HG02623 (cell line): Measurements from ENCODE around the gene REX1BD.
"Not testable (repeated sequence)": the region's sequence is repeated elsewhere in the genome, so short reads cannot be mapped to it uniquely, and the experiment has no call there.

Source experiments
- ATAC-seq: cut with Tn5 transposase; IDR thresholded peaks from one replicate; pipeline ENCODE4 v1.9.1; 2021; ENCODE audit warnings: moderate library complexity; ENCODE audit not compliant: unreplicated experiment

REX1BD gene

DNA sequence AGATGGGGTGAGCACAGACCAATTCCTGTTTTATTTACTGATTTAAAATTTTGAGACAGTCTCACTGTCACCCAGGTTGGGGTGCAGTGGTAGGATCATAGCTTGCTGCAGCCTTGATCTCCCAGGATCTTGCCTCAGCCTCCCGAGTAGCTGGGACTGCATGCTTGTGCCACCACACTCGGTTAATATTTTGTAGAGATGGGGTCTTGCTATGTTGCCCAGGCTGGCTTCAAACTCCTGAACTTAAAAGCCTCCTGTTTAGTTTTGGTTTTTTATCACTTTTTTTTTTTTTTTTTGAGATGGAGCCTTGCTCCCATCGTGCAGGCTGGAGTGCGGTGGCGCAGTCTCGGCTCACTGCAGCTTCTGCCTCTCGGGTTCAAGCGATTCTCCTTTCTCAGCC is 12.2 kb upstream of the REX1BD start:
- no peak for ATAC-seq

DNA sequence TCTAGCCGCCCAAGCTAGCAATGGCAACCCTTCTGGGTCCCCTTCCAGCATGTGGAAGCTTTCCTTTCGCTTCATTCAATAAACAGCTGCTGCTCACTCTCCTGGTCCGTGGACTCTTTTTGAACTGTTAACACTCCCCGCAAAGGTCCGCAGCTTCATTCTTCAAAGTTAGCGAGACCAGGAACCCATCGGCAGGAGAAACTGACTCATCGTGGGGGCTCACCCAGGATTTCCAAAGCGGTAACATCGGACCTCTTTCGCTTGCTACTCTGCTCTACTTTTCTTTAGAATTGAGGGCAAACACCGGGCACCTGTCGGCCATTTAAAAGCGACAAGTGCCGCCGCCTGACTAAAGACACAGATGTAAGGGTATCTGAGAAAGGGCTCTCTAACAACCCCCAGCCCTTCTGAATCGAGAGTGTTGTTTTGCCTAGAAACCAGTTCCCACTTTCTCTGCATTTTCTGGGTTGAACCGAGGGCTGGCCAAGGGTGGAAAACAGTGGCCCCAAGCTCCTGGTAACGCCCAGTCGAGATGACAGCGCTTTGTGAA is 11.2 kb upstream of the REX1BD start:
- no peak for ATAC-seq

DNA sequence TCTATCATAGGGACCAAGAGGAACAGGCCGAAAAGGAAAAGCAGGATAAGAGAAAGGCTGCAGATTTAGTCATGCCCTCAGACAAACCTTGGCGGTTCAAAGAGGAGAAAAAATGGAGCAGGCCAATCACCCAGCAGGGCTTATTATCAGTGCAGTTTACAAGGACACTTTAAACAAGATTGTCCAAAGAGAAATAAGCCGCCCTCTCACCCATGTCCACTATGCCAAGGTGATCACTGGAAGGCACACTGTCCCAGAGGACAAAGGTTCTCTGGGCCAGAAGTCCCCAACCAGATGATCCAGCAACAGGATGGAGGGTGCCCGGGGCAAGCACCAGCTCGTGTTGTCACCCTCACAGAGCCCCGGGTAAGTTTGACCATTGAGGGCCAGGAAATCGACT is 8.3 kb upstream of the REX1BD start:
- ATAC-seq = no peak

DNA sequence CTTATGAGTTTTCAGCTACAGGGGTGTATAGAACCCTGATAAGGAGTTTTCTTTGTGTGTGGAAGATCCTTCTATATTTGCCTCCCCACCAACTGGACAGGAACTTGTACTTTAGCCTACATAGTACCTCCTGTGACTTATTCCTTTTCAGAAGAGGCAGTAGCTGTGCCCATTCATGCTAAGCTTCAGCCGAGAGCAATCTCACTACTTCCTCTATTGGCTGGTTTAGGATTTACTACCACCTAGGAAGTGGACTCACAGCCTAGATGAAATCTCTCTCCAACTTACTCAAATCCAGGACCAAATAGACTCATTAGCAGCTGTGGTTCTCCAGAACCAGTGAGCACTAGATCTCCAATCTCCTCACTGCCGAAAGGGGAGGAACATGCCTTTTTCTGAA is 2.3 kb upstream of the REX1BD start:
- ATAC-seq = no peak

DNA sequence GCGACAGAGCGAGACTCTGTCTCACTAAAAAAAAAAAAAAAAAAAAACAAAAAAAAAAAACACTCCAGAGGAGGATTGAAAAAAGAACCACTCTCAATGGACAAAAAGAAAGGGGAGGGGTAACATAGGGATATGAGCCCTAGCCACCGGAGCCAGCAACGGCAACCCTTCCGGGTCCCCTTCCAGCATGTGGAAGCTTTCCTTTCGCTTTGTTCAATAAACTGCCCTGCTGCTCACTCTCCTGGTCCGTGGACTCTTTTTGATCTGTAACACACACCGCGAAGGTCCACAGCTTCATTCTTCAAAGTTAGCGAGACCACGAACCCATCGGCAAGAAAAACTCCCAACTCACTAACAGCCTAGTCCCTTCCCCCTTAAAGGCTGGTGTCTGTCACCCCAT is 1.0 kb upstream of the REX1BD start:
- no peak for ATAC-seq

DNA sequence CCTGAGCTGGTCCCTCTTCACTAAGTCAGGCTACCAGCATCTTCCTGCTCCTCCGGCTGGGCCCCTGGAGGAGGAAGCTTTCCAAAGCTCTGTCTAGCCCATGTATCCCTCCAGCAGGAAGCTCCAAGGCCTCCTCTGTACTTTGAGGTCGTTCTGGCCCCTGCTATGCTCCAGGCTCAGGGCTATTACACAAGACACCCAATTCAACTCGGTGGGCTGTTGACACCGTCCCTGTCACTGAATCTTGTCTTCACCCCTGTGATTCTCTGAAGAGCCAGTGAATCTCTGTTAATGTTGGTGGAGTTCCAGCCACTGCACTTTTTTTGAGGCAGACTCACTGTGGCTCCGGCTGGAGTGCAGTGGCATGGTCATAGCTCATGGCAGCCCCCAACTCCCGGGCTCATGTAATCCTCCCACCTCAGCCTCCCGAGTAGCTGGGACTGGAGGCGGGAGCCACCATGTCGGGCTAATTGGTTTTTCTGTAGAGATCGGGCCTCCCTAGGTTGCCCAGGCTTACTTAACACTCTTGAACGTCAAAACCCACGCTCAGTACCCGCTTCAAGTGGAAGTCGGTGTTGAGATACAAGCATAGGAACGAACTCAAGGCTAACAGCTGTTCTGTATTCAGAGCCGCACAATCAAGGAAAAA is 512 bp upstream of the REX1BD start:
- ATAC-seq = no peak

DNA sequence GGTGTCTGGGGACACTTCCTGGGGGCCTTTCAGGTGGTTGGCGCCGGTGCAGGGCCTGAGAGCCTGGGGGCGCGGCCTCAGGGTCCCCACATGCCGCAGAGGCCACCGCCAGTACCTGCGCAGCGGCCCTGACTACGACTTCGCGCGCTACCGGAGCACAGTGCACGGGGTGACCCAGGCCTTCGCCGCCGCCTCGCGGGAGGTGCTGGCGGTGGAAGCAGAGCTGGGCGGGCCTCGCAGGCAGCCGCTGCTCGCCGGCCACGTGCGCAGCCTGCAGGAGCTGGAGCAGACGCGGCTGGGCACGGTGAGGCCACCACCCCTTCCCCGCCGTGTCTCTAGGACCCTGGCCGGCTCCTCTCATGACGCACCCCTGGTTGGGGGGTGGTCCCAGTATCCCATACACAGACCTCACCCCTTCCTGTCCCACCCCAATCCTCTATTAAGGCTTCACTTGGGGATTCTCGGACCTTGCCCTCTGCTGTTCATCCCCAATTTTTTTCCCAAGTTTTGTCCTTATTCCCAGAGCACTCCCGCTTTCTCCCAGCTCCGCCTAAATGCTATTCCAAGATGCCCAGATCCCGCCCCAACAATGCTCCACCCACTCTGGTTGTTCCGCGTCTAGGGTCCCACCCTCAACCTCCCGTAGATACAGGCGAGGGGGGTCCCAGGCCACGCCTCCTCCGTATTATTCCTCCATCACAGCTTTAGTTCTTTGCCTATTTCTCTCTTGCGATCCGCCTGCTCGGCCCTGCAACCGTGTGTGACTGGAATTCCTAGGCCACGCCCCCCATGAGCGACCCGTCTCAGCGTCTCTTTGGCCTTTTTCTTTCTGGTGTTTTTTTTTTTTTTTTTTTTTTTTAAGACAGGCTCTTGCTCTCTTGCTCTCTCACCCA is 1.0 kb downstream of the REX1BD start:
- ATAC-seq = peak; percentile 14

DNA sequence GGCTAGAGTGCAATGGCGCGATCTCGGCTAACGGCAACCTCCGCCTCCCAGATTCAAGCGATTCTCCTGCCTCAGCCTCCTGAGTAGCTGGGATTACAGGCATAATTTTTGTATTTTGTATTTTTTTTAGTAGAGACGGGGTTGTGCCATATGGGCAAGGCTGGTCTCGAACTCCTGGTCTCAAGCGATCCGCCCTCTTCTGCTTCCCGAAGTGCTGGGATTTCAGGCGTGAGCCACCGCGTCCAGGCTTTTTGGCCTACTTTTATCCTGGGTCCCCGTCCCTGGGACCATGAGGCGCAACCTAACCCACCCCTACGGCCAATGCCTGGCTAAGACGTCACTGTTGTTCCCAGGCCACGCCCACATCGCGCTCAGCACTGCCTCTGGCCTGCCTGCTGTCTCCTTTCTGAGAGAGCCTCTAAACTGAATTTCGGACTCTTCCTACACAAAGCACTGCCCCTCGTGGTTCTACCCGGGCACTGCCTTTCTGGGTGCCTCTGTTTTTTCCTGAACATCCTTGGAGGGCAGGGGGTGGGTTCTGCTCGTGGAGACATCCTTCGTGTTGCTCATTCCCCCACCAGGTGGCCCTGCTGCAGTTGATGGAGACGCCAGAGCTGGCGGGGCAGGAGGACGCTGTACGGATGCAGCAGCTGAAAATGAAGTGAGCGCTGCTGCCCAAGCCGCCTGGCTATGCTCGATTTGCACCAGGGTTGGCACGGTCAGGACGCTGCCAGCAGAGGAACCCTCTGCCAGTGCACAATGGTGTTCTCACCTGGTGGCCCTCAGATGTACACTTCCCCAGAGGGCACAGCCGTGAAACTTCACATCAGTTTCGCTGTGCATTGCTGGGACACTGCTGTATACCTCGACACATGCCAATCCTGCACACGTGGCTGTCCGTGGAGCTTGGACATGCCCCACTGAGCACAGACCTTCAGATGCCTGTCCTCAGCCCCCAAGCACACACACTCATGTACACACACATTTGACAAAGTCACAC is 2.0 kb downstream of the REX1BD start:
- ATAC-seq = no peak

DNA sequence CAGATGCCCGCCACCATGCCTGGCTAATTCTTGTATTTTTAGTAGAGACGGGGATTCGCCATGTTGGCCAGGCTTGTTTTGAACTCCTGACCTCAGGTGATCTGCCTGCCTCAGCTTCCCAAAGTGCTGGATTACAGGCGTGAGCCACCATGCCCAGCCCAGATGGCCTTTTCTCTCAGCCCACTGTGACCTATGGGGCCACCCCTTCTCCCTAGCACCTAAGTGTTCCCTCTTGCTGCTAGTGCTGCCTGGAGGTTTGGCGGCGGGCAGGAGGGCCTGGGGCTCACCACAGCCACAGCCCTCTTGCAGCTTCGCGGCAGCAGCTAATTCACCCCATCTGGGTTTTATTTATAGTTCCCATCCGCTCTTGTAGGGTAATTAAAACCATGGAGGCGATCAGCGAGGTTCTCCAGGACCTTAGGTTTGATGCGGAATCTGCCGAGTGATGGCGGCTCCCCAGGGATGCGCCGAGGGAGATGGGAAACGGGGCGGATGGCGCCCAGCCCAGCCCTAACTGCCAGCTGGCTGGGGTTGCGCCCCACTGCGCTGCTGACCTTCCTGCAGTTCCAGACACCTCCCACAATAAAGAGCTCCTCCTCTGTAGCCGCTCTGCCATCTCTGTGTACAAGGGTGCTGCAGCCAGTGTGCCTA is 3.3 kb downstream of the REX1BD start:
- no peak for ATAC-seq

DNA sequence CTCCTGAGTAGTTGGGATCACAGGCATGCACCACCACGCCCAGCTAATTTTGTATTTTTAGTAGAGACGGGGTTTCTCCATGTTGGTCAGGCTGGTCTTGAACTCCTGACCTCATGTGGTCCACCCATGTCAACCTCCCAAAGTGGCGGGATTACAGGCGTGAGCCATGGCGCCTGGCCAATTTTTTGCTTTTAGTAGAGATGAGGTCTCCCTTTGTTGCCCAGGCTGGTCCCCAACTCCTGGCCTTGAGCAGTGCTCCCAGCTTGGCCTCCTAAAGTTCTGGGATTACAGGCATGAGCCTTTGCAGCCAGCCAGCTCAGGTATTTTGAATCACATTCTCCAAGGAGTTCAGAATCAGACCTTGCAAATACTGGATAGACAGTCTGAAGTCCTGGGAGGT is 4.1 kb downstream of the REX1BD start:
- not testable (repeated sequence) for ATAC-seq

DNA sequence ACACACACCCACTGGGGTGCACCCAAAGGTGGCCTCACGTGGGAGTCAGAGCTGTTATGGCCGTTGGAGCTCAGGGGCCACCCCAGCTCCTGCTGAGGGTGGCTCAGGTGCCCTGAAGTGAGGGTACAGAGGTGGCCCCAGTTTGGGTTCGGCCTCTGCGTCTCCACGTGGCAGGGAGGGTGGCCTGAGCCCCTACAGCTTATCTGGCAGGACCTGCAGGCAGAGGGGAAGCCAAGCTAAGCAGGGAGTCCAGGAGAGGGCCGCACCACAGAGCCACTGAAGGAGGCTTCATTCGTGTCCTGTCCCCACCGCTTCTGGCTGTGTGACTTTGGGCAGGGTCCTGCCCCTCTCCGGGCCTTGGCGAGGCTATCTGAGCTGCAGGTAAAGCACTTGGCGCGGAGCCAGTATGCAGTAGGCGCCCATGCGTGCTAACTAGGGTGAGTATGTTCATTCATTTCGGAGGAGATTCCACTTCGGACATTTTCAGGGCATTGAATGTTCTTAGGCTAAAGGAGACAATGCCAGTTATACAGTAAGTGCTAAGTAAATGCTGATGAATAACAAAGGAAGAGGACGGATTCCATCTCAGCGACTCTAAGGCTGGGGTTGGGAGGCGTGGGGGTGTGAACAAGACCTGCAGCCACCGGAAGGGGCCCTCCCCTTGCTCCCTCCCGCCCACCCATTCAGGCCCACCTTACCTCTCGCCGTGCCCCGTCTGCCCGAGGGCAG is 4.9 kb downstream of the REX1BD start:
- ATAC-seq = no peak

DNA sequence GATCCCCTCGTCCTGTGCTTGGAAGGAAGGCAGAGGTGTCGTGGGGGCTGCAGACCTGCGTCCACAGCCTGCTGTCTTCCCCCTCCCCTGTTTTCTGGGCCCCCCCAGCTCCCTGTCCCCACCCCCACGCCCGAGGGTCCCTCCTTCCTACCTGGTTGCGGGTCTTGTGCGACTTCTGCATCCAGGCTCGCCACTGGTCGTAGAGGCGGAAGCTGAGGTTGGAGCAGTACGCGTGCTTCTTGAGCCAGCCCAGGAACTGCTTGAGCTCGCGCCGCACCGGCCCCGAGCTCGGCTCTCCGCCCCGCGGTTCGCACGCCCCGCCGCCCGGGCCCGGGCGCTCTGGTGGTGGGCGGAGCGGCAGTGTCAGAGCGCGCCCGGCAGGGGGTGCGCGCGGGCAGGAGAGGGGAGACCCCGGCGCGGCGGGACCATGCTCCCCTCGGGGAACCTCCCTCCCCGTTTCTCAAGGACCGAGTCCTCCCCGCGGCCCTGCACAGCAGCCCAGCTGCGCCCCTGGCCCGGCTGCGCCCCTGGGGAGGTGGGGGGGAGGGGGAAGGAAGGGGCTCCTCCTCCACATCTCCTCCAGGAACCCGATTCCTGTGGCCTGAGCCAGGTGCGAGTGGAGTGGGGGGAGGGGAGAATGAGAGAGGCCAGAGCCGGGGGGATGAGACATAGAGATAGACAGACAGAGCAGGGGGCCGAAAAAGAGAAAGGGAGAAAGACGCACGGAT is 5.7 kb downstream of the REX1BD start:
- no peak for ATAC-seq

DNA sequence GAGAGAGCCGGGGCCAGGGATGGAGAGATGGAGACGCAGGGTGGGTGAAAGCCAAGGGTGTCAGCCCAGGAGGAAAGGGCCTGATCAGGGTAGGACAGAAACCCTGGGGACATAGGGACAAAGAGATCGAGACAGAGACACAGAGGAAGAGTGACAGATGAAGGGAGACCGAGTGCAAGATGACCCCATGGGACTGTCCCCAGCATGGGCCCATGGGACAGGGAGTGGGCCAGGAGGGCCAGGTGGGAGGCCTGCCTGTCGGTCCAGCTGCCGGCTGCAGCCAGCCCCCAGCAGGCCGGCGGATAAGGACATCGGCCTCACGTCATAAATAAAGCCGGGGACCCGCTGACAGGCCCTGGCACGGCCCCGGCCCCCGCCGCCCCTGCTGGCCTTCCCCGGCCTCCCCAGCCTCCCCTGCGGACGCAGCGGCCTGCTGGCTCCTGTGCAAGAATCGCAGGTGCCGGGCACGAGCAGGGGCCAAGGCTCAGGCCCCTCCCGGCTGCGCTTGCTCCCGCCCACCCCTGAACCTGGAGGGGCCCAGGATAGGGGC is 6.3 kb downstream of the REX1BD start:
- ATAC-seq = no peak

DNA sequence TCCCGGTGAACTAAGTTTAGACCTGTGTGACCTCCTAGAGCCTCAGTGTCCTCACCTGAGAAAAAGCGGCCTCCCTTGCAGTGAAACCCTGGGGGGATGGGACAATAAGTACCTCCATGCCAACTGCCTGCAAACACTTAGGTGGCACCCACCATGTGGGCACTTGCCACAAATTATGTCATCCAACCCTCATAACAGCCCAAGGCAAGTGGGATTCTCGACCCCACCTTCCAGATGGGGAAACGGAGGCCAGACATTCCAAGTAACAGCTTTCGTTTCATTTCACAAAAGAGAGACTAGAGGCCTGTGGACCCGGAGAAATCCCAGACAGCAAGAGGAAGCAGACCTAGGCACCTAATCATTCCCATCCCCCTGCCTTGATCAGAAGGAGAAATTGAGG is 6.9 kb downstream of the REX1BD start:
- no peak for ATAC-seq

DNA sequence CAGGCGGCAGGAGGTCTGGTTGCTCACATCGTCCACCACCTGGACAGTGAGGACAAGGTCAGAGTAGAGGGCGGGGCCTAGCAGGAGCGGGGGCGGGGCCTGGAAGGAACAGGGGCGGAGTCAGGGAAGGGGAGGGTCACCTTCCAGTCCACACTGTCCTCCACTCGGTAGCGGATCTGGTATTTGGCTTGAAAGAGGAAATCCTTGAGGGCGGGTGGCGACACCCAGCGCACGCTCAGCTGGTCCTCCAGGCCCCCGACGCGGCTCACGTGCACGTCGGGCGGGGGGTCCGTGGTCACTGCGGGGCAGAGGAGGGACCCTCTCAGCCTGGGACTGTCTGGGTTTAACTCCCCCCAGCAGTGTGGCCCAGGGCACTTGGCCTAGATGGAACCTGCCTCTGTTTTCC is 8.2 kb downstream of the REX1BD start:
- no peak for ATAC-seq

DNA sequence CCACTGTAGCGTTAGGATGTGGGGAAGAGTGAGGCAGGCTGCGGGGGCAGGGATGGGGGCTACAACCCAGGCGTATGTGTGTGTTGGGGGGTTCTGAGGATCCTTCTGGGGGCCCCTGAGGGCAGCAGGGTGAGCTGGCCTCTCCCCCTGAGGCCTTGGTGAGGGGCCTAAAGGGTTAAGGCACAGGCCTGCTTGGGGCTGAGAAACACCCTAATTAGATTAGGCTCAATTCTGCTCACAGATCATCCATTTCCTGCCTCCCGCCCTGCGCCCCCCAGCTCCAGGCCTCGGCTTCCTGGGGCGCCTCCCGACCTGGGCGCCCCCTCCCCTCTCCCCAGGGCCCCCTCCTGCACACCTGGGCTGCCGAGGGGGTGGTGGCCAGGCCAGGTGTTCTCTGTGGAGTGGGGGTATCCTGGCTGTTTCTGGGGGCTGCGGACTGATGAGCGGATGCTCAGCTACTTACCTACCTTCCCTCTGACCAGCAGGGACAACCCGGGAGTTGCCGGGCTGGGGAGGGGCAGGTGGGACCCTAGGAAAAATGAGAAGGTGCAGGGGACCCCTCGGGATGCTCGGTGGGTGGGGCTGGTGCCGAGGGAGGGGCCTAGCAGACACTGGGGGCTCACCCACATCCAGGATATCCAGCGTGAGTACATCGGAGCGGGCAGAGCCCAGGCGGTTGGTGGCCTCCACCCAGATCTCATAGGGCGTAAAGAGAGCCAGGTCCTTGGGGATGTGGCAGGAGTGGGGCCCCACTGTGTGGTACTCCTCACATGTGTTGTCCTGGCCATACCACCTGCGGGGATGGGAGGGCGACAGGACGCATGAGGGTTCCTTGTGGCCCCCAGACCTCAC is 9.4 kb downstream of the REX1BD start:
- no peak for ATAC-seq

DNA sequence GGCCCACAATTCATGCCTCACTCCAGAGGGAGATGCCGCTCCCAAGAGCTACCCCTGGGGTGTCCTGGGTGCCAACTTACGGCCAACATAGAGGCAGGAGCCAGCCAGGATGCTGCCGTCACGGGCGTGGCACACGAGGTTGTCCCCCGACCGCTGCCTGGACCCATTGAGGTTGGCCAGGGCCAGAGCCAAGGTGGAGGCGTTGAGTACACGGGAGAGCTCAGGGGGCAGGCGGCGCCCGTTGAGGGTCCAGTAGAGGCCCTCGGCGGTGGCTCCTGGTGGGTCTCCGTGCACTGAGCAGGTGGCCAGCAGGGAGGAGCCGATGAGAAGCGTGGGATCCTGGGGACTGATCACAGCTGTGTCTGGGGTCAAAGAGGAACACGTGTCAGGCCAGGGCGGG is 10.9 kb downstream of the REX1BD start:
- ATAC-seq = no peak
